GM12875 (cell line): ENCODE results near the gene ACTN1.

Source experiments
- H3K4me3 ChIP-seq: one replicate; pipeline ENCODE4 v1.5.1; 2011; ENCODE audit warnings: low read depth, low read length, control low read depth
- CTCF ChIP-seq: IDR thresholded peaks from 2 replicates; pipeline ENCODE4 v1.5.1; 2011; ENCODE audit warnings: low read depth, mild to moderate bottlenecking, control low read depth, inconsistent platforms, low read length, moderate library complexity, borderline replicate concordance; ENCODE audit not compliant: insufficient read depth

The ACTN1 gene

DNA sequence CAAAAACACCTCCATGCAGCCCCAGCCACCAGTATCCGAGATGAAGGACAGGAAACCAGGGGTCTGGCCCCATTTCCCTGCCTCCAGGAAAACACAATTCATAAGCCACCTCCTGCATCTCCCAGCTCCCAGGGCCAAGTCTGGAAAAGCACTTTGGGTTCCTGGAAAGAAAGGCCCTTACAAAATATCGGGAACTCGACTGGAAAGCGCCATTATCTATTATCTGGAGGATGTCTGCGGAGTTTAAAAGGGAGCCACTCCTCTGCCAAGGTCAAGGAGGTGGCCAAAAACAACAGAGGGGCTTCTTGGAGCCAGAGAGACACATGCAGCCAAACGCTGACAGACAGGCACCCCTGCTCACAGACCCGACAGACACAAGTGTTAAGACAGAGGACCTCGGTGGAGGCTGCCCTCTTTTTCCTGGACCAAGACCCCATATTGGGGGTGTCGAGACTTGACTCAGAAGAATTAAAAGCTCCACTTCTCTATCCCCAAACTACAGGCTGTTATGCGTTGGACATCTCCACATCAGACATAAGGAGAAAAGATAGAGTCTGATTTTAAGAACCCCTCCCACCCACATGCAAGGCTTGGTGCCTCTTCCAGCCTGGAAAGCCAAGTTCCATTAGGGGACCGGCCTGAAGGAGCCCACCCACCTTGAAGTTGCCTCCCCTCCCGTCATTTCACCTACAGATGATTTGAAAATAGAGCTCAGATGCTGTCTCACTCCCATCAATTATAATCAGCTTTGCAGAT is 9.6 kb downstream of the ACTN1 start:
- TF ChIP-seq CTCF = no peak
- H3K4me3 ChIP-seq = no peak overlapping the region

- no peak for TF ChIP-seq CTCF
- H3K4me3 ChIP-seq = no peak overlapping the region
These were observed 10.4 kb downstream of the ACTN1 start for GRCh38 chr14:68968721-68969120.

- TF ChIP-seq CTCF = no peak
- no peak overlapping the region for H3K4me3 ChIP-seq
These were observed 11.1 kb downstream of the ACTN1 start for GRCh38 chr14:68968051-68968450.

GRCh38 chr14:68967459-68967940 is 11.6 kb downstream of the ACTN1 start:
- no peak overlapping the region for H3K4me3 ChIP-seq
- no peak for TF ChIP-seq CTCF

- TF ChIP-seq CTCF = no peak
- no peak overlapping the region for H3K4me3 ChIP-seq
These were observed 12.2 kb downstream of the ACTN1 start for GRCh38 chr14:68966872-68967301.

DNA sequence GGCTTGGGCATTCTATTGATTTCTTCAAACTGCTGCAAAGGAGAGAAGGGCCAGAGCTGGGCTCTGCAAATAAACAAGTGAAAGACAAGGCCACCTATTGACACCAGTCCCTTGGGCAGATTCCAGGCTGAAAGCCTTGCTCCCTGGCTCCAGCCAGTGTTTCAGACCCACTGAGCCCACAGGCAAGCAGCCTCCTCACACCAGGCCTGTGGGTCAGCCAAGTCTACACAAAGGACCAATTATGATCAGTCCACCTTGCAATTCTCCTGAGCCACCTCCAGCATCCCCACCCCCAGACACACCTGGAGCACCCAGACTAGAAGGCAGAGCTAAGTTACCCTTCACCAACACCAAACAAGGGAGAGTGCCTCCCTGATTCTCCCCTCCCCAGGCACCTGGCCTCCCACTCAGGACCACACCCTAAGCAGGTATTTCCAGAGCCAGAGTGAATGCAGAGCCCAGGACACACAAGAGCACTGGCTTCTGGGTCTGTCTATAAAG is 13.8 kb downstream of the ACTN1 start:
- no peak overlapping the region for H3K4me3 ChIP-seq
- no peak for TF ChIP-seq CTCF
